Measurements from ENCODE around the gene MEGF10.

The MEGF10 gene

GRCh38 chr5:127425868-127426267 is 135.3 kb downstream of the MEGF10 start:
- Mint-ChIP-seq H3K36me3 (ENCODE audit: low read depth) (no peaks in the 10 kb centered on the region), H3K9me3 (no peaks in the 10 kb centered on the region), H3K4me3 (no peak overlapping the region), H3K4me1 (ENCODE audit: low read depth) (peaks cover 5% of the 10 kb centered on the region), H3K27me3 (ENCODE audit: low read depth) (peaks cover 6% of the 10 kb centered on the region), H3K27ac (no peak overlapping the region)
- no peak for DNase-seq (ENCODE audit: low spot score)

- no peak for DNase-seq (ENCODE audit: low spot score)
- Mint-ChIP-seq H3K27me3 (ENCODE audit: low read depth) (peaks cover 6% of the 10 kb centered on the region), H3K4me3 (no peak overlapping the region), H3K9me3 (no peaks in the 10 kb centered on the region), H3K36me3 (ENCODE audit: low read depth) (no peaks in the 10 kb centered on the region), H3K27ac (no peak overlapping the region), H3K4me1 (ENCODE audit: low read depth) (peaks cover 5% of the 10 kb centered on the region)
Measured at GRCh38 chr5:127426661-127427060, 136.1 kb downstream of the MEGF10 start.

- Mint-ChIP-seq H3K27me3 (ENCODE audit: low read depth) (peaks cover 8% of the 10 kb centered on the region), H3K4me3 (no peak overlapping the region), H3K36me3 (ENCODE audit: low read depth) (no peaks in the 10 kb centered on the region), H3K27ac (no peak overlapping the region), H3K4me1 (ENCODE audit: low read depth) (peaks cover 3% of the 10 kb centered on the region), H3K9me3 (no peaks in the 10 kb centered on the region)
- no peak for DNase-seq (ENCODE audit: low spot score)
Measured at GRCh38 chr5:127428276-127428675, 137.7 kb downstream of the MEGF10 start.

- Mint-ChIP-seq H3K4me3 (no peak overlapping the region), H3K9me3 (no peaks in the 10 kb centered on the region), H3K27ac (no peak overlapping the region), H3K4me1 (ENCODE audit: low read depth) (no peaks in the 10 kb centered on the region), H3K36me3 (ENCODE audit: low read depth) (no peaks in the 10 kb centered on the region), H3K27me3 (ENCODE audit: low read depth) (peaks cover 9% of the 10 kb centered on the region)
- no peak for DNase-seq (ENCODE audit: low spot score)
Measured at GRCh38 chr5:127428748-127429147, 138.2 kb downstream of the MEGF10 start.

- Mint-ChIP-seq H3K4me3 (no peak overlapping the region), H3K27me3 (ENCODE audit: low read depth) (peaks cover 9% of the 10 kb centered on the region), H3K36me3 (ENCODE audit: low read depth) (no peaks in the 10 kb centered on the region), H3K9me3 (no peaks in the 10 kb centered on the region), H3K4me1 (ENCODE audit: low read depth) (no peaks in the 10 kb centered on the region), H3K27ac (no peak overlapping the region)
- no peak for DNase-seq (ENCODE audit: low spot score)
Measured at GRCh38 chr5:127429928-127430327, 139.3 kb downstream of the MEGF10 start.

- no peak overlapping the region for H3K4me3 Mint-ChIP-seq
- H3K36me3 Mint-ChIP-seq (ENCODE audit: low read depth) = no peaks in the 10 kb centered on the region
- no peaks in the 10 kb centered on the region for H3K4me1 Mint-ChIP-seq (ENCODE audit: low read depth)
- no peak overlapping the region for H3K27ac Mint-ChIP-seq
- H3K27me3 Mint-ChIP-seq (ENCODE audit: low read depth) = peaks cover 9% of the 10 kb centered on the region
- no peak for DNase-seq (ENCODE audit: low spot score)
- no peaks in the 10 kb centered on the region for H3K9me3 Mint-ChIP-seq
Measured at GRCh38 chr5:127430627-127431026, 140.0 kb downstream of the MEGF10 start.

GRCh38 chr5:127431977-127432585 is 141.5 kb downstream of the MEGF10 start:
- DNase-seq (ENCODE audit: low spot score) = no peak
- Mint-ChIP-seq H3K4me1 (ENCODE audit: low read depth) (no peaks in the 10 kb centered on the region), H3K27me3 (ENCODE audit: low read depth) (peaks cover 9% of the 10 kb centered on the region), H3K36me3 (ENCODE audit: low read depth) (no peaks in the 10 kb centered on the region), H3K9me3 (no peaks in the 10 kb centered on the region), H3K27ac (no peak overlapping the region), H3K4me3 (no peak overlapping the region)

- Mint-ChIP-seq H3K27ac (no peak overlapping the region), H3K4me1 (ENCODE audit: low read depth) (no peaks in the 10 kb centered on the region), H3K36me3 (ENCODE audit: low read depth) (no peaks in the 10 kb centered on the region)
Measured at GRCh38 chr5:127433526-127433925, 142.9 kb downstream of the MEGF10 start.

GRCh38 chr5:127434588-127434987 is 144.0 kb downstream of the MEGF10 start:
- Mint-ChIP-seq H3K36me3 (ENCODE audit: low read depth) (no peaks in the 10 kb centered on the region), H3K4me3 (no peak overlapping the region), H3K27me3 (ENCODE audit: low read depth) (peaks cover 8% of the 10 kb centered on the region), H3K27ac (no peak overlapping the region), H3K4me1 (ENCODE audit: low read depth) (no peaks in the 10 kb centered on the region), H3K9me3 (no peaks in the 10 kb centered on the region)
- no peak for DNase-seq (ENCODE audit: low spot score)

More at GRCh38 chr5:127433526-127433925, 142.9 kb downstream of the MEGF10 start:
- no peak overlapping the region for H3K4me3 Mint-ChIP-seq
- no peak for DNase-seq (ENCODE audit: low spot score)
- peaks cover 9% of the 10 kb centered on the region for H3K27me3 Mint-ChIP-seq (ENCODE audit: low read depth)
- H3K9me3 Mint-ChIP-seq = no peaks in the 10 kb centered on the region

GRCh38 chr5:127435821-127436220 is 145.2 kb downstream of the MEGF10 start:
- no peak overlapping the region for H3K27ac Mint-ChIP-seq
- no peaks in the 10 kb centered on the region for H3K36me3 Mint-ChIP-seq (ENCODE audit: low read depth)
- H3K9me3 Mint-ChIP-seq = no peaks in the 10 kb centered on the region
- H3K4me3 Mint-ChIP-seq = no peak overlapping the region
- H3K27me3 Mint-ChIP-seq (ENCODE audit: low read depth) = peaks cover 3% of the 10 kb centered on the region
- no peak for DNase-seq (ENCODE audit: low spot score)
- H3K4me1 Mint-ChIP-seq (ENCODE audit: low read depth) = no peaks in the 10 kb centered on the region

- DNase-seq (ENCODE audit: low spot score) = no peak
- H3K4me1 Mint-ChIP-seq (ENCODE audit: low read depth) = no peaks in the 10 kb centered on the region
- H3K4me3 Mint-ChIP-seq = no peak overlapping the region
- no peaks in the 10 kb centered on the region for H3K36me3 Mint-ChIP-seq (ENCODE audit: low read depth)
- no peaks in the 10 kb centered on the region for H3K27me3 Mint-ChIP-seq (ENCODE audit: low read depth)
- no peak overlapping the region for H3K27ac Mint-ChIP-seq
- no peaks in the 10 kb centered on the region for H3K9me3 Mint-ChIP-seq
Measured at GRCh38 chr5:127439644-127440043, 149.0 kb downstream of the MEGF10 start.

- no peak overlapping the region for H3K4me3 Mint-ChIP-seq
- no peak for DNase-seq (ENCODE audit: low spot score)
- no peaks in the 10 kb centered on the region for H3K4me1 Mint-ChIP-seq (ENCODE audit: low read depth)
- no peak overlapping the region for H3K27ac Mint-ChIP-seq
- H3K36me3 Mint-ChIP-seq (ENCODE audit: low read depth) = no peaks in the 10 kb centered on the region
- no peaks in the 10 kb centered on the region for H3K9me3 Mint-ChIP-seq
- H3K27me3 Mint-ChIP-seq (ENCODE audit: low read depth) = peaks cover 4% of the 10 kb centered on the region
Measured at GRCh38 chr5:127440831-127441230, 150.2 kb downstream of the MEGF10 start.

- H3K27ac Mint-ChIP-seq = no peak overlapping the region
Measured at GRCh38 chr5:127441799-127442484, 151.3 kb downstream of the MEGF10 start.

GRCh38 chr5:127444171-127444570 is 153.6 kb downstream of the MEGF10 start:
- Mint-ChIP-seq H3K36me3 (ENCODE audit: low read depth) (no peaks in the 10 kb centered on the region), H3K4me1 (ENCODE audit: low read depth) (no peaks in the 10 kb centered on the region), H3K27ac (no peak overlapping the region), H3K27me3 (ENCODE audit: low read depth) (peaks cover 4% of the 10 kb centered on the region), H3K9me3 (no peaks in the 10 kb centered on the region), H3K4me3 (no peak overlapping the region)
- no peak for DNase-seq (ENCODE audit: low spot score)

More at GRCh38 chr5:127441799-127442484, 151.3 kb downstream of the MEGF10 start:
- H3K9me3 Mint-ChIP-seq = no peaks in the 10 kb centered on the region
- H3K36me3 Mint-ChIP-seq (ENCODE audit: low read depth) = no peaks in the 10 kb centered on the region
- no peak overlapping the region for H3K4me3 Mint-ChIP-seq
- H3K4me1 Mint-ChIP-seq (ENCODE audit: low read depth) = no peaks in the 10 kb centered on the region
- DNase-seq (ENCODE audit: low spot score) = no peak
- H3K27me3 Mint-ChIP-seq (ENCODE audit: low read depth) = peaks cover 4% of the 10 kb centered on the region

GRCh38 chr5:127445328-127445727 is 154.7 kb downstream of the MEGF10 start:
- no peaks in the 10 kb centered on the region for H3K36me3 Mint-ChIP-seq (ENCODE audit: low read depth)
- no peak for DNase-seq (ENCODE audit: low spot score)
- H3K27me3 Mint-ChIP-seq (ENCODE audit: low read depth) = peaks cover 4% of the 10 kb centered on the region
- H3K9me3 Mint-ChIP-seq = no peaks in the 10 kb centered on the region
- no peaks in the 10 kb centered on the region for H3K4me1 Mint-ChIP-seq (ENCODE audit: low read depth)
- H3K4me3 Mint-ChIP-seq = no peak overlapping the region
- H3K27ac Mint-ChIP-seq = no peak overlapping the region
